Panc1 (cell line): ENCODE data around the gene MPPED1. TPM values are rescaled to one million over a fixed set of nuclear protein-coding genes. Genes with fewer than 3 reads are reported as not detected.

Experiments
- ATAC-seq: fragments of 200-7000 bp; cut with Tn5 transposase; 2 replicates; pipeline ENCODE4 v1.9.1; 2020; ENCODE audit warnings: mild to moderate bottlenecking, moderate library complexity
- BruUV-seq: library from RNA; stranded (reverse); fragments of 400-500 nt; replicated peaks from 2 replicates; lab custom pipeline; 2021; lab: Mats Ljungman, UMichigan
- CTCF ChIA-PET: fragments of 300-600 bp; sonication (Branson Sonifier 250); formaldehyde crosslinking; loops from one replicate; lab custom pipeline; 2022; ENCODE audit warnings: antibody characterized with exemption; lab: Charles Lee
- POLR2A ChIA-PET: fragments of 300-600 bp; sonication (Branson Sonifier 250); formaldehyde crosslinking; loops from one replicate; lab custom pipeline; 2022; ENCODE audit warnings: antibody characterized with exemption; lab: Charles Lee
- DNase-seq: peaks from one replicate; pipeline ENCODE4 v3.0.0-alpha.2; 2010; ENCODE audit warnings: low read depth, low spot score
- H3K27ac ChIP-seq: 2 replicates; pipeline ENCODE4 v1.5.1; 2011; ENCODE audit warnings: mild to moderate bottlenecking, low read length, inconsistent platforms
- H3K27me3 ChIP-seq: fragments of 200-500 bp; sonication (Bioruptor generic); 2 replicates; pipeline ENCODE4 v1.6.0; 2014; ENCODE audit warnings: low read length, inconsistent platforms; ENCODE audit not compliant: control insufficient read depth, insufficient read depth
- H3K36me3 ChIP-seq: fragments of 200-500 bp; sonication (Bioruptor generic); 2 replicates; pipeline ENCODE4 v1.5.1; 2014; ENCODE audit warnings: inconsistent platforms, mild to moderate bottlenecking, low read length, moderate library complexity; ENCODE audit not compliant: control insufficient read depth, insufficient read depth
- H3K4me1 ChIP-seq: 2 replicates; pipeline ENCODE4 v1.5.1; 2011; ENCODE audit warnings: inconsistent platforms, mild to moderate bottlenecking, low read length, moderate library complexity; ENCODE audit not compliant: control insufficient read depth, insufficient read depth
- H3K4me3 ChIP-seq, 2 experiments: 2 replicates each; pipeline ENCODE4 v1.5.1; 2011 to 2012; ENCODE audit warnings: low read depth in 2 of 2, low read length in 2 of 2, mild to moderate bottlenecking in 2 of 2, inconsistent platforms in 1 of 2, moderate library complexity in 1 of 2
- H3K9me3 ChIP-seq: fragments of 200-500 bp; sonication (Bioruptor generic); 2 replicates; pipeline ENCODE4 v1.5.1; 2014; ENCODE audit warnings: low read depth, mild to moderate bottlenecking, inconsistent platforms, low read length, moderate library complexity; ENCODE audit not compliant: control insufficient read depth, insufficient read depth
- CTCF ChIP-seq: fragments of 450-650 bp; IDR thresholded peaks from 2 replicates; pipeline ENCODE4 v1.5.1; 2017; ENCODE audit warnings: mild to moderate bottlenecking
- POLR2AphosphoS5 ChIP-seq: IDR thresholded peaks from 2 replicates; pipeline ENCODE4 v1.6.1; 2012; ENCODE audit warnings: mild to moderate bottlenecking, low read depth, low read length, moderate library complexity
- REST ChIP-seq, 2 experiments: IDR thresholded peaks; 2 replicates each; pipeline ENCODE4 v1.6.1; 2011 to 2012; ENCODE audit warnings: low read depth in 2 of 2, control low read depth in 1 of 2, low read length in 1 of 2, mild to moderate bottlenecking in 1 of 2, moderate library complexity in 1 of 2; ENCODE audit not compliant: insufficient read depth in 1 of 2
- SIN3A ChIP-seq: IDR thresholded peaks from 2 replicates; pipeline ENCODE4 v1.6.1; 2012; ENCODE audit warnings: low read depth, mild to moderate bottlenecking, low read length, moderate library complexity, borderline replicate concordance; ENCODE audit not compliant: insufficient read depth
- TCF7L2 ChIP-seq: IDR thresholded peaks from 2 replicates; pipeline ENCODE4 v1.6.1; 2011; ENCODE audit warnings: mild to moderate bottlenecking, low read depth, low read length, inconsistent platforms
- in situ Hi-C: cut with HindIII; loops from 2 replicates; pipeline ENCODE4 v1.10.0; 2016; ENCODE audit warnings: low sequenced_read_pairs, low pct_unique_long_range_greater_than_20kb
- intact Hi-C: fragments of 100-400 bp; cut with micrococcal nuclease; formaldehyde crosslinking; loops from one replicate; pipeline ENCODE4 v1.10.0; 2022; ENCODE audit not compliant: unreplicated experiment
- total RNA-seq: library from RNA; stranded (reverse); gene quantifications from one replicate; pipeline ENCODE4 v1.2.1, GENCODE V29; 2021; ENCODE audit not compliant: unreplicated experiment

The MPPED1 gene
- total RNA-seq, 1 experiment from 2014 or later, result not detected

- Histone ChIP-seq H3K36me3 (no peaks in the 10 kb centered on the region), H3K9me3 (no peaks in the 10 kb centered on the region), H3K27me3 (no peaks in the 10 kb centered on the region), H3K4me1 (no peaks in the 10 kb centered on the region), H3K27ac (no peak overlapping the region), H3K4me3 (no peak overlapping the region)
- TF ChIP-seq TCF7L2 (no peak), SIN3A (no peak), REST (IDR thresholded peaks at IDR 0.05; ENCODE audit: insufficient read depth in 1 of 2, low read depth in 2 of 2, low read length in 1 of 2) (no peak), POLR2AphosphoS5 (no peak), CTCF (no peak)
- DNase-seq, result no peak
- intact Hi-C loops (no loop called here), in situ Hi-C loops (no loop called here)
- ChIA-PET POLR2A (no interaction called here), CTCF (no interaction called here)
- no peak for ATAC-seq
- no TSS peak for BruUV-seq
Observed at GRCh38 chr22:43541462-43542407, 129.9 kb downstream of the MPPED1 start.

GRCh38 chr22:43542681-43543521, 131.1 kb downstream of the MPPED1 start:
- DNase-seq (no peak), ATAC-seq (no peak)
- in situ Hi-C loops (no loop called here), intact Hi-C loops (no loop called here)
- H3K4me1 ChIP-seq, result no peaks in the 10 kb centered on the region
- no peaks in the 10 kb centered on the region for H3K9me3 ChIP-seq
- no peaks in the 10 kb centered on the region for H3K27me3 ChIP-seq
- no peak for TF ChIP-seq SIN3A
- TF ChIP-seq REST (IDR thresholded peaks at IDR 0.05; ENCODE audit: insufficient read depth in 1 of 2, low read depth in 2 of 2, low read length in 1 of 2), result no peak
- no peak for TF ChIP-seq POLR2AphosphoS5
- TF ChIP-seq TCF7L2, result no peak
- no peak for TF ChIP-seq CTCF
- BruUV-seq, result no TSS peak
- POLR2A ChIA-PET, result no interaction called here
- CTCF ChIA-PET, result no interaction called here
- no peak overlapping the region for H3K4me3 ChIP-seq
- H3K36me3 ChIP-seq, result no peaks in the 10 kb centered on the region
- no peak overlapping the region for H3K27ac ChIP-seq
